HCT116 (cell line): ENCODE data around the gene NAPEPLD. TPM values are rescaled to one million over a fixed set of nuclear protein-coding genes. Genes with fewer than 3 reads are reported as not detected.

ENCODE experiments used
- ATAC-seq: fragments of 200-7000 bp; cut with Tn5 transposase; 2 replicates; pipeline ENCODE4 v1.9.1; 2020; ENCODE audit warnings: mild to moderate bottlenecking, moderate library complexity
- BruUV-seq: library from RNA; stranded (reverse); fragments of 400-500 nt; replicated peaks from 2 replicates; lab custom pipeline; 2021; lab: Mats Ljungman, UMichigan
- CTCF ChIA-PET: fragments of 300-600 bp; sonication (Branson Sonifier 250); formaldehyde crosslinking; loops from one replicate; lab custom pipeline; 2021; ENCODE audit warnings: antibody characterized with exemption; lab: Charles Lee
- POLR2A ChIA-PET: fragments of 300-600, 350-600 bp; sonication (Branson Sonifier 250); formaldehyde crosslinking; loops from one replicate; lab custom pipeline; 2021; ENCODE audit warnings: antibody characterized with exemption; lab: Charles Lee
- RAD21 ChIA-PET, 2 experiments: fragments of 300-600 bp; sonication (Branson Sonifier 250); formaldehyde crosslinking; loops; one replicate each; lab custom pipeline; 2023; ENCODE audit warnings: low total read pairs in 2 of 2; ENCODE audit not compliant: uncharacterized antibody in 2 of 2, unreplicated experiment in 2 of 2, low non-redundant PET in 1 of 2; lab: Charles Lee
- DNase-seq: peaks from one replicate; pipeline ENCODE4 v3.0.0-alpha.2; 2010; ENCODE audit warnings: low read depth, low spot score
- H2AFZ ChIP-seq: fragments of 200-600 bp; shearing (Covaris generic), sonication (generic); 2 replicates; pipeline ENCODE4 v1.6.1; 2017; ENCODE audit warnings: low read depth, mixed run types, mixed read lengths, antibody characterized with exemption, low read length; ENCODE audit not compliant: poor library complexity, severe bottlenecking
- H3K27ac ChIP-seq: 2 replicates; pipeline ENCODE4 v1.5.1; 2012; ENCODE audit warnings: low read depth, low read length
- H3K27me3 ChIP-seq: fragments of 200-600 bp; sonication (generic); 2 replicates; pipeline ENCODE4 v1.6.1; 2016; ENCODE audit warnings: mixed run types, low read length, mixed read lengths; ENCODE audit not compliant: insufficient read depth
- H3K36me3 ChIP-seq, 2 experiments: fragments of 200-500 bp in 1 of 2; fragments of 200-600 bp in 1 of 2; sonication (Bioruptor generic) in 1 of 2; sonication (generic) in 1 of 2; 2 replicates each; pipeline versions ENCODE4 v1.5.1 to v1.6.1; 2014 to 2016; ENCODE audit warnings: low read length in 2 of 2, inconsistent platforms in 1 of 2, mixed read lengths in 1 of 2, mixed run types in 1 of 2; ENCODE audit not compliant: insufficient read depth in 2 of 2, control insufficient read depth in 1 of 2
- H3K4me1 ChIP-seq, 2 experiments: fragments of 200-600 bp in 1 of 2; sonication (generic) in 1 of 2; 2 replicates each; pipeline versions ENCODE4 v1.5.1 to v1.6.1; 2012 to 2017; ENCODE audit warnings: low read length in 2 of 2, inconsistent platforms in 1 of 2, mild to moderate bottlenecking in 1 of 2, mixed read lengths in 1 of 2, mixed run types in 1 of 2, moderate library complexity in 1 of 2; ENCODE audit not compliant: insufficient read depth in 2 of 2, control insufficient read depth in 1 of 2
- H3K4me2 ChIP-seq: fragments of 200-600 bp; sonication (generic); 2 replicates; pipeline ENCODE4 v1.6.1; 2017; ENCODE audit warnings: mixed run types, low read length, mixed read lengths
- H3K4me3 ChIP-seq, 2 experiments: fragments of 200-600 bp in 1 of 2; sonication (generic) in 1 of 2; replicated peaks in 1 of 2; 2 replicates each; pipeline ENCODE4 v1.5.1; 2011 to 2016; ENCODE audit warnings: low read length in 2 of 2, control low read depth in 1 of 2, low read depth in 1 of 2, mild to moderate bottlenecking in 1 of 2, mixed read lengths in 1 of 2, mixed run types in 1 of 2
- H3K79me2 ChIP-seq: fragments of 200-600 bp; sonication (generic); 2 replicates; pipeline ENCODE4 v1.6.1; 2017; ENCODE audit warnings: mild to moderate bottlenecking, mixed run types, low read length, moderate library complexity, mixed read lengths; ENCODE audit not compliant: insufficient read depth
- H3K9ac ChIP-seq: fragments of 200-600 bp; sonication (generic); 2 replicates; pipeline ENCODE4 v1.6.1; 2016; ENCODE audit warnings: low read length, mixed read lengths
- H3K9me2 ChIP-seq: fragments of 200-600 bp; sonication (generic), shearing (Covaris generic); 2 replicates; pipeline ENCODE4 v1.6.1; 2017; ENCODE audit warnings: mixed run types, mild to moderate bottlenecking, moderate library complexity; ENCODE audit not compliant: insufficient read depth
- H3K9me3 ChIP-seq, 2 experiments: fragments of 200-500 bp in 1 of 2; fragments of 200-600 bp in 1 of 2; sonication (Bioruptor generic) in 1 of 2; sonication (generic) in 1 of 2; 2 replicates each; pipeline ENCODE4 v1.6.1; 2014 to 2017; ENCODE audit warnings: low read length in 2 of 2, mixed read lengths in 2 of 2, inconsistent platforms in 1 of 2, low read depth in 1 of 2, mild to moderate bottlenecking in 1 of 2, mixed run types in 1 of 2, moderate library complexity in 1 of 2; ENCODE audit not compliant: control insufficient read depth in 1 of 2, insufficient read depth in 1 of 2
- H4K20me1 ChIP-seq: fragments of 200-600 bp; sonication (generic), shearing (Covaris generic); 2 replicates; pipeline ENCODE4 v1.6.1; 2017; ENCODE audit warnings: mixed run types, mild to moderate bottlenecking, moderate library complexity; ENCODE audit not compliant: insufficient read depth
- ATF3 ChIP-seq: IDR thresholded peaks from 2 replicates; pipeline ENCODE4 v1.6.1; 2012
- CBX3 ChIP-seq: IDR thresholded peaks from 2 replicates; pipeline ENCODE4 v1.6.1; 2012; ENCODE audit warnings: low read depth
- EZH2 ChIP-seq: fragments of 200-600 bp; sonication (generic); IDR thresholded peaks from 2 replicates; pipeline ENCODE4 v1.6.1; 2017; ENCODE audit warnings: antibody characterized with exemption, mixed run types
- EZH2phosphoT487 ChIP-seq: fragments of 200-600 bp; IDR thresholded peaks from 2 replicates; pipeline ENCODE4 v1.6.1; 2018; ENCODE audit warnings: antibody characterized with exemption, borderline replicate concordance
- FOSL1 ChIP-seq: IDR thresholded peaks from 2 replicates; pipeline ENCODE4 v1.6.1; 2012; ENCODE audit warnings: low read depth
- MAX ChIP-seq: IDR thresholded peaks from 2 replicates; pipeline ENCODE4 v1.6.1; 2012
- POLR2A ChIP-seq: IDR thresholded peaks from 2 replicates; pipeline ENCODE4 v1.7.0; 2011; ENCODE audit warnings: borderline replicate concordance; ENCODE audit not compliant: insufficient read depth, insufficient read length; ENCODE audit errors: extremely low read depth
- RAD21 ChIP-seq: IDR thresholded peaks from 2 replicates; pipeline ENCODE4 v1.6.1; 2012; ENCODE audit warnings: low read depth, mild to moderate bottlenecking
- SP1 ChIP-seq: IDR thresholded peaks from 2 replicates; pipeline ENCODE4 v1.6.1; 2012; ENCODE audit warnings: low read depth
- YY1 ChIP-seq: IDR thresholded peaks from 2 replicates; pipeline ENCODE4 v1.6.1; 2011; ENCODE audit warnings: low read length, low read depth, moderate library complexity, mild to moderate bottlenecking; ENCODE audit not compliant: insufficient replicate concordance; ENCODE audit errors: extremely low read depth
- ZFX ChIP-seq: fragments of 450-650 bp; IDR thresholded peaks from 2 replicates; pipeline ENCODE4 v1.6.1; 2017
- ZNF274 ChIP-seq: fragments of 200-500 bp; sonication (Bioruptor generic); IDR thresholded peaks from 2 replicates; pipeline ENCODE4 v1.6.1; 2014; ENCODE audit warnings: mild to moderate bottlenecking, low read depth, low read length, inconsistent platforms
- intact Hi-C: fragments of 100-400 bp; cut with micrococcal nuclease; formaldehyde crosslinking; loops from 2 replicates; pipeline ENCODE4 v1.10.0; 2022
- total RNA-seq: library from RNA; stranded (reverse); gene quantifications from one replicate; pipeline ENCODE4 v1.2.1, GENCODE V29; 2021; ENCODE audit not compliant: unreplicated experiment
- TF ChIP-seq, protein P1 (sequence below): IDR thresholded peaks from 2 replicates; pipeline ENCODE4 v1.6.1; 2011; ENCODE audit warnings: mild to moderate bottlenecking, low read length, moderate library complexity; ENCODE audit not compliant: insufficient replicate concordance; ENCODE audit errors: extremely low read depth

The NAPEPLD gene
- total RNA-seq, 1 experiment from 2014 or later: 9.7 TPM

- no peak for DNase-seq
- Histone ChIP-seq H3K36me3 (no peaks in the 10 kb centered on the region), H3K4me1 (peaks cover 0 to 8% of the 10 kb centered on the region in 2 experiments; a peak in 2 of 4 replicates), H3K9me2 (no peaks in the 10 kb centered on the region), H3K9me3 (no peaks in the 10 kb centered on the region), H3K79me2 (0 out of 2 replicates have a peak, but pooled peaks cover 5% of the 10 kb centered on the region), H3K4me2 (no peak overlapping the region), H3K4me3 (no peak overlapping the region), H3K27ac (no peak overlapping the region), H2AFZ (no peak overlapping the region), H3K27me3 (no peaks in the 10 kb centered on the region), H3K9ac (no peak overlapping the region), H4K20me1 (no peaks in the 10 kb centered on the region)
- no peak for ATAC-seq
- ChIA-PET POLR2A (no interaction called here), CTCF (no interaction called here), RAD21 (no interaction called here)
- TF ChIP-seq POLR2A (no peak), MAX (no peak), ZFX (no peak), RAD21 (no peak), ATF3 (no peak), FOSL1 (no peak), EZH2 (no peak), CBX3 (no peak), YY1 (no peak), ZNF274 (no peak), SP1 (no peak), EZH2phosphoT487 (no peak)
- TF ChIP-seq, protein P1, sequence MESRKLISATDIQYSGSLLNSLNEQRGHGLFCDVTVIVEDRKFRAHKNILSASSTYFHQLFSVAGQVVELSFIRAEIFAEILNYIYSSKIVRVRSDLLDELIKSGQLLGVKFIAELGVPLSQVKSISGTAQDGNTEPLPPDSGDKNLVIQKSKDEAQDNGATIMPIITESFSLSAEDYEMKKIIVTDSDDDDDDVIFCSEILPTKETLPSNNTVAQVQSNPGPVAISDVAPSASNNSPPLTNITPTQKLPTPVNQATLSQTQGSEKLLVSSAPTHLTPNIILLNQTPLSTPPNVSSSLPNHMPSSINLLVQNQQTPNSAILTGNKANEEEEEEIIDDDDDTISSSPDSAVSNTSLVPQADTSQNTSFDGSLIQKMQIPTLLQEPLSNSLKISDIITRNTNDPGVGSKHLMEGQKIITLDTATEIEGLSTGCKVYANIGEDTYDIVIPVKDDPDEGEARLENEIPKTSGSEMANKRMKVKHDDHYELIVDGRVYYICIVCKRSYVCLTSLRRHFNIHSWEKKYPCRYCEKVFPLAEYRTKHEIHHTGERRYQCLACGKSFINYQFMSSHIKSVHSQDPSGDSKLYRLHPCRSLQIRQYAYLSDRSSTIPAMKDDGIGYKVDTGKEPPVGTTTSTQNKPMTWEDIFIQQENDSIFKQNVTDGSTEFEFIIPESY: no peak
- no TSS peak for BruUV-seq
- intact Hi-C loops: no loop called here
Observed at GRCh38 chr7:103140685-103141084, 8.2 kb downstream of the NAPEPLD start.
